Fibroblast of lung (primary cell): ENCODE data around the gene CORO2B. TPM values are rescaled to one million over a fixed set of nuclear protein-coding genes. Genes with fewer than 3 reads are reported as not detected.

ENCODE experiments used
- DNase-seq, 2 donors: peaks; one replicate each; pipeline versions ENCODE4 v3.0.0 to v3.0.0-alpha.2; 2010; ENCODE audit warnings: low read depth in 2 of 2
- H2AFZ ChIP-seq: 2 replicates; pipeline ENCODE4 v1.5.1; 2012; ENCODE audit warnings: low read length, control low read depth, inconsistent platforms
- H3K27ac ChIP-seq: 2 replicates; pipeline ENCODE4 v1.5.1; 2011; ENCODE audit warnings: low read length, control low read depth; ENCODE audit not compliant: insufficient read depth
- H3K27me3 ChIP-seq: 2 replicates; pipeline ENCODE4 v1.5.1; 2011; ENCODE audit warnings: mild to moderate bottlenecking, low read length; ENCODE audit not compliant: control insufficient read depth, insufficient read depth
- H3K36me3 ChIP-seq: 2 replicates; pipeline ENCODE4 v1.5.1; 2011; ENCODE audit warnings: low read length; ENCODE audit not compliant: control insufficient read depth, insufficient read depth
- H3K4me1 ChIP-seq: 2 replicates; pipeline ENCODE4 v1.5.1; 2011; ENCODE audit warnings: low read length; ENCODE audit not compliant: control insufficient read depth, insufficient read depth; ENCODE audit errors: extremely low read depth
- H3K4me2 ChIP-seq: 2 replicates; pipeline ENCODE4 v1.5.1; 2011; ENCODE audit warnings: low read length, control low read depth; ENCODE audit not compliant: insufficient read depth; ENCODE audit errors: extremely low read depth
- H3K4me3 ChIP-seq, 4 experiments: fragments of 200-600 bp in 1 of 4; sonication (generic) in 1 of 4; replicated peaks in 1 of 4; 2 replicates each; pipeline ENCODE4 v1.5.1; 2011 to 2016; ENCODE audit warnings: low read length in 4 of 4, low read depth in 3 of 4, mild to moderate bottlenecking in 3 of 4, control low read depth in 2 of 4, inconsistent platforms in 1 of 4, mixed read lengths in 1 of 4; ENCODE audit not compliant: insufficient read depth in 1 of 4; ENCODE audit errors: control extremely low read depth in 1 of 4
- H3K79me2 ChIP-seq: 2 replicates; pipeline ENCODE4 v1.5.1; 2012; ENCODE audit warnings: mild to moderate bottlenecking, low read length, inconsistent platforms; ENCODE audit not compliant: control insufficient read depth, insufficient read depth
- H3K9ac ChIP-seq: 2 replicates; pipeline ENCODE4 v1.5.1; 2011; ENCODE audit warnings: mild to moderate bottlenecking, low read length, control low read depth; ENCODE audit not compliant: insufficient read depth
- H3K9me3 ChIP-seq: 2 replicates; pipeline ENCODE4 v1.5.1; 2012; ENCODE audit warnings: low read depth, low read length; ENCODE audit not compliant: control insufficient read depth, insufficient read depth
- H4K20me1 ChIP-seq: 2 replicates; pipeline ENCODE4 v1.5.1; 2011; ENCODE audit warnings: low read length; ENCODE audit not compliant: control insufficient read depth, insufficient read depth; ENCODE audit errors: extremely low read depth
- EZH2 ChIP-seq: IDR thresholded peaks from 2 replicates; pipeline ENCODE4 v1.5.1; 2012; ENCODE audit warnings: low read length, control low read depth, mild to moderate bottlenecking; ENCODE audit errors: missing control alignments
- polyA plus RNA-seq, 2 donors: library from polyadenylated mRNA; depleted of rRNA in 1 of 2; stranded (reverse) in 1 of 2; unstranded in 1 of 2; fragments of >200 nt; gene quantifications; 2 replicates each; pipeline ENCODE4 v1.2.1, GENCODE V29; 2011 to 2012; ENCODE audit warnings: missing spikeins in 1 of 2
- total RNA-seq: library from RNA; depleted of rRNA; stranded (reverse); fragments of >200 nt; gene quantifications from 2 replicates; pipeline ENCODE4 v1.2.1, GENCODE V29; 2014
- TF ChIP-seq, protein P1 (sequence below), 2 donors: IDR thresholded peaks in 1 of 2; conservative IDR thresholded peaks in 1 of 2; 1 replicate in 1 of 2; 2 replicates in 1 of 2; pipeline ENCODE4 v1.5.1; 2011 to 2012; ENCODE audit warnings: low read length in 2 of 2, control low read depth in 1 of 2, inconsistent platforms in 1 of 2, low read depth in 1 of 2, mild to moderate bottlenecking in 1 of 2

The CORO2B gene
- total and polyA plus RNA-seq, 2 donors (not counting 1 experiment from before 2014, with no cell fraction given): 17.5 to 25.3 TPM

DNA sequence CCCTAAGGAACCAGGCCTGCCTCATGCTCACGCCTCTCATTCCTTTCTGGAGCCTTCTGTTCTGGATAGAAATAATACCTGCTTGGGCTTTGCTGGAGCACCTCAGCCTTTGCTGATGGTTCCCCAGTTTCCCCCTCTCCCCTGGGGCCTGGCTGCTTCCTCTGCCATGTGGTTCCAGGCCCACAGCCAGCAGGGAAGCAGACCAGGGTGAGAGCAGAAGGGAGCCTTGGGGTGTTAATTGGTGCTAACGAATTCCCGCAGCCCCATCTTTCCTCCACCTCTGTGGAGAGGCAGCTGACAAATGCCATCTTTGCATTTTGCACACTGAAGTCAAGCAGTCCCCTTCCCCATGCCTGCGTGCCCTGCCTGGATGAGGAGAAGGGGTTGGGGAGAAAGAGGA lies 13.1 kb upstream of the CORO2B start:
- TF ChIP-seq EZH2: no peak
- TF ChIP-seq, protein P1, sequence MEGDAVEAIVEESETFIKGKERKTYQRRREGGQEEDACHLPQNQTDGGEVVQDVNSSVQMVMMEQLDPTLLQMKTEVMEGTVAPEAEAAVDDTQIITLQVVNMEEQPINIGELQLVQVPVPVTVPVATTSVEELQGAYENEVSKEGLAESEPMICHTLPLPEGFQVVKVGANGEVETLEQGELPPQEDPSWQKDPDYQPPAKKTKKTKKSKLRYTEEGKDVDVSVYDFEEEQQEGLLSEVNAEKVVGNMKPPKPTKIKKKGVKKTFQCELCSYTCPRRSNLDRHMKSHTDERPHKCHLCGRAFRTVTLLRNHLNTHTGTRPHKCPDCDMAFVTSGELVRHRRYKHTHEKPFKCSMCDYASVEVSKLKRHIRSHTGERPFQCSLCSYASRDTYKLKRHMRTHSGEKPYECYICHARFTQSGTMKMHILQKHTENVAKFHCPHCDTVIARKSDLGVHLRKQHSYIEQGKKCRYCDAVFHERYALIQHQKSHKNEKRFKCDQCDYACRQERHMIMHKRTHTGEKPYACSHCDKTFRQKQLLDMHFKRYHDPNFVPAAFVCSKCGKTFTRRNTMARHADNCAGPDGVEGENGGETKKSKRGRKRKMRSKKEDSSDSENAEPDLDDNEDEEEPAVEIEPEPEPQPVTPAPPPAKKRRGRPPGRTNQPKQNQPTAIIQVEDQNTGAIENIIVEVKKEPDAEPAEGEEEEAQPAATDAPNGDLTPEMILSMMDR (conservative IDR thresholded peaks at IDR 0.05 in 1 of 2, IDR thresholded peaks at IDR 0.05 in 1 of 2; ENCODE audit: low read depth in 1 of 2, low read length in 2 of 2): no peak
- H3K27ac ChIP-seq: no peak overlapping the region
- H4K20me1 ChIP-seq: no peaks in the 10 kb centered on the region
- no peak overlapping the region for H3K4me2 ChIP-seq
- no peaks in the 10 kb centered on the region for H3K4me1 ChIP-seq
- no peaks in the 10 kb centered on the region for H3K36me3 ChIP-seq
- H3K9ac ChIP-seq: no peak overlapping the region
- H3K79me2 ChIP-seq: no peaks in the 10 kb centered on the region
- H2AFZ ChIP-seq: no peak overlapping the region
- no peaks in the 10 kb centered on the region for H3K9me3 ChIP-seq
- no peak overlapping the region for H3K4me3 ChIP-seq
- DNase-seq: no peak
- peaks cover 10% of the 10 kb centered on the region for H3K27me3 ChIP-seq

DNA sequence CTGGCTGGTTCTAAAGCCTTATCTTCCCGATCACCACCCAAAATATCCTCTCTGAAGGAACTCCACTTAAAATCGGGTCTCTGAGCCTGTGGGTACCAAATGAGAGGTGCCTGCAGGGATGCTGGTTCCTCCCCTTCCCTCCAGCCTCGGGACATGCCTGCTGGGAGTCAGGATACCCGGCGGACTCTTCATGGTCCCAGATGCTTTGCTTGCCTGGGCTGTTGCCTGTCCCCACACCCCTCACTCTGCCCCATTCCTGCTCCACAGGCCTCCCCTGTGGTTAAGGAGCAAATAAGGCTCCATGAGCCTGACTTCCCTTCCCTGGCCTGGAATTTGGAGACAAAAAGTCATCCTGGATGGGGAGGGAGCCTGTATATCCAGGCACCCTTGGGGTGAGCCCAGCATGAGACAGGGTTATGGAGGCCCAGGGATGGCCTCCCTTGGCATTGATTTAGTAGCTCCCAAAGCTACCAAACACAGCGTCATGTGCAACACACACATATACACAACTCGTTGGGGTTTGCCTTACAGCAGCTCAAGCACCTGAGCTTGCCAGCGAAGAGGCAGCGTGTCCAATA lies 12.3 kb upstream of the CORO2B start:
- no peak for DNase-seq
- Histone ChIP-seq H3K79me2 (no peaks in the 10 kb centered on the region), H4K20me1 (no peaks in the 10 kb centered on the region), H3K36me3 (no peaks in the 10 kb centered on the region), H3K4me3 (no peak overlapping the region), H3K4me2 (no peak overlapping the region), H3K9ac (no peak overlapping the region), H3K4me1 (no peaks in the 10 kb centered on the region), H3K27me3 (peaks cover 10% of the 10 kb centered on the region), H3K27ac (no peak overlapping the region), H2AFZ (no peak overlapping the region), H3K9me3 (no peaks in the 10 kb centered on the region)
- no peak for TF ChIP-seq EZH2
- TF ChIP-seq, protein P1 (conservative IDR thresholded peaks at IDR 0.05 in 1 of 2, IDR thresholded peaks at IDR 0.05 in 1 of 2; ENCODE audit: low read depth in 1 of 2, low read length in 2 of 2): no peak

DNA sequence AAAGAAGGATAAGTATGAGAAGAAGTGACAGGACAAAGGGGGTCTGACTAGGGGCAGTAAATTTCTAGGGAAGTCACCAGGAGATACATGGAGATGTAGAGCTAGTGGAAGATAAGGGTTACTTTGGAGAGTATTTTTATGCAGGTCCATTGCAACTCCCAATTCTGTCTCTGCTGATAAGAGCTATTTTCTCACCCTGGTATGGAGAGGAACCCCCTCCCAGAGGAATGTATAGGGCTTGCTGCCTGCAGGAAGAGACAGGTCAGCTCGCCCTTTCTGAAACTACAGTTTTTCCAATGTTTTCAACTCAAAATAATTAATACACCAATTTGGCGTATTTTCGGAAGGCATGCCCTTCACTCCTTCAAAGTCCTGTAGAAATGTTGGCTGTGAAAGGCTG lies 11.4 kb upstream of the CORO2B start:
- TF ChIP-seq, protein P1 (conservative IDR thresholded peaks at IDR 0.05 in 1 of 2, IDR thresholded peaks at IDR 0.05 in 1 of 2; ENCODE audit: low read depth in 1 of 2, low read length in 2 of 2): no peak
- no peak for TF ChIP-seq EZH2
- Histone ChIP-seq H3K36me3 (no peaks in the 10 kb centered on the region), H3K27me3 (peaks cover 15% of the 10 kb centered on the region), H3K4me3 (no peak overlapping the region), H2AFZ (no peak overlapping the region), H3K27ac (no peak overlapping the region), H3K79me2 (no peaks in the 10 kb centered on the region), H3K4me2 (no peak overlapping the region), H3K9me3 (no peaks in the 10 kb centered on the region), H3K4me1 (no peaks in the 10 kb centered on the region), H4K20me1 (no peaks in the 10 kb centered on the region), H3K9ac (no peak overlapping the region)
- no peak for DNase-seq
